ENCODE results near the gene MAGOH. TPM values are rescaled to one million over a fixed set of nuclear protein-coding genes. Genes with fewer than 3 reads are reported as not detected.

The MAGOH gene
- total and polyA plus RNA-seq, 2 of the 13 experiments (the other 11 are each of a cell fraction or from before 2014, with no cell fraction given), result 24.1 to 87.0 TPM

GRCh38 chr1:53275566-53275965, 37.2 kb upstream of the MAGOH start (continued):
- no peak for TF ChIP-seq ZNF496 (CRISPR knock-in tag; IDR thresholded peaks at IDR 0.05; ENCODE audit: insufficient replicate concordance)

- intact Hi-C loops (cut with micrococcal nuclease; ENCODE audit: unreplicated experiment) (no loop called here), in situ Hi-C loops (cut with HindIII; ENCODE audit: extremely low pct_ligation_motif_present, low pct_unique_long_range_greater_than_20kb) (loop anchor here (5.0 kb wide), 1 partner anchor 118 kb away; no protein-coding TSS in a partner anchor)
- Histone ChIP-seq H3K36me3 (replicated peaks in 1 of 2; ENCODE audit: control insufficient read depth in 1 of 2, insufficient read depth in 2 of 2, low read length in 2 of 2) (peaks cover 6 to 20% of the 10 kb centered on the region in 2 experiments), H4K20me1 (ENCODE audit: insufficient read depth, low read length) (no peaks in the 10 kb centered on the region), H2AFZ (ENCODE audit: low read length) (no peak overlapping the region), H3K27me3 (ENCODE audit: control insufficient read depth in 1 of 2, insufficient read depth in 2 of 2, low read length in 2 of 2) (no peaks in the 10 kb centered on the region), H3K4me2 (ENCODE audit: low read depth, low read length) (no peak overlapping the region), H3K4me1 (ENCODE audit: insufficient read depth, low read length) (no peaks in the 10 kb centered on the region), H3K79me2 (ENCODE audit: insufficient read depth, low read length) (no peaks in the 10 kb centered on the region), H3K27ac (ENCODE audit: extremely low read length, insufficient read depth, low read length) (no peak overlapping the region), H3K9ac (ENCODE audit: insufficient read depth, low read depth, low read length) (no peak overlapping the region), H3K4me3 (replicated peaks in 1 of 3; ENCODE audit: insufficient read depth in 1 of 3, low read depth in 2 of 3, low read length in 3 of 3) (no peak overlapping the region), H3K9me3 (ENCODE audit: low read length) (no peaks in the 10 kb centered on the region)
- no peak for DNase-seq (ENCODE audit: low spot score)
- no peak for ATAC-seq
- POLR2A ChIA-PET, result no interaction called here
- 99% methylated on average over 11 of the region's 13 CpGs for WGBS (ENCODE audit: low lambda C conversion rate)
- TF ChIP-seq ZBTB43 (CRISPR knock-in tag; conservative IDR thresholded peaks at IDR 0.05), result no peak
- no peak for TF ChIP-seq ZNF224 (CRISPR knock-in tag; IDR thresholded peaks at IDR 0.05)
- TF ChIP-seq ZNF720 (CRISPR knock-in tag; IDR thresholded peaks at IDR 0.05), result no peak
- no peak for TF ChIP-seq NCOA2 (CRISPR knock-in tag; IDR thresholded peaks at IDR 0.05)
- BruUV-seq (replicated peaks), result no TSS peak
- CTCF ChIA-PET (ENCODE audit: low intra/inter-chr PET ratio, low total read pairs), result no interaction called here
- FAIRE-seq, result no peak
Observed at GRCh38 chr1:53274541-53275185, 36.3 kb upstream of the MAGOH start.

GRCh38 chr1:53274026-53274425, 35.7 kb upstream of the MAGOH start:
- Histone ChIP-seq H3K27me3 (ENCODE audit: control insufficient read depth in 1 of 2, insufficient read depth in 2 of 2, low read length in 2 of 2) (no peaks in the 10 kb centered on the region), H3K4me3 (replicated peaks in 1 of 3; ENCODE audit: insufficient read depth in 1 of 3, low read depth in 2 of 3, low read length in 3 of 3) (no peak overlapping the region), H3K9ac (ENCODE audit: insufficient read depth, low read depth, low read length) (no peak overlapping the region), H3K27ac (ENCODE audit: extremely low read length, insufficient read depth, low read length) (no peak overlapping the region), H2AFZ (ENCODE audit: low read length) (no peak overlapping the region), H3K9me3 (ENCODE audit: low read length) (no peaks in the 10 kb centered on the region), H4K20me1 (ENCODE audit: insufficient read depth, low read length) (no peaks in the 10 kb centered on the region), H3K4me2 (ENCODE audit: low read depth, low read length) (no peak overlapping the region), H3K79me2 (ENCODE audit: insufficient read depth, low read length) (no peaks in the 10 kb centered on the region), H3K36me3 (replicated peaks in 1 of 2; ENCODE audit: control insufficient read depth in 1 of 2, insufficient read depth in 2 of 2, low read length in 2 of 2) (peaks cover 6 to 20% of the 10 kb centered on the region in 2 experiments), H3K4me1 (ENCODE audit: insufficient read depth, low read length) (no peaks in the 10 kb centered on the region)
- DNase-seq (ENCODE audit: low spot score) (no peak), ATAC-seq (no peak), FAIRE-seq (no peak)
- POLR2A ChIA-PET, result no interaction called here
- CTCF ChIA-PET (ENCODE audit: low intra/inter-chr PET ratio, low total read pairs), result no interaction called here
- intact Hi-C loops (cut with micrococcal nuclease; ENCODE audit: unreplicated experiment), result no loop called here
- no TSS peak for BruUV-seq (replicated peaks)
- 95% methylated on average over 3 of the region's 4 CpGs for WGBS (ENCODE audit: low lambda C conversion rate)
- in situ Hi-C loops (cut with HindIII; ENCODE audit: extremely low pct_ligation_motif_present, low pct_unique_long_range_greater_than_20kb), result no loop called here
- no peak for TF ChIP-seq BATF2 (CRISPR knock-in tag; IDR thresholded peaks at IDR 0.05)
- TF ChIP-seq, protein P1, sequence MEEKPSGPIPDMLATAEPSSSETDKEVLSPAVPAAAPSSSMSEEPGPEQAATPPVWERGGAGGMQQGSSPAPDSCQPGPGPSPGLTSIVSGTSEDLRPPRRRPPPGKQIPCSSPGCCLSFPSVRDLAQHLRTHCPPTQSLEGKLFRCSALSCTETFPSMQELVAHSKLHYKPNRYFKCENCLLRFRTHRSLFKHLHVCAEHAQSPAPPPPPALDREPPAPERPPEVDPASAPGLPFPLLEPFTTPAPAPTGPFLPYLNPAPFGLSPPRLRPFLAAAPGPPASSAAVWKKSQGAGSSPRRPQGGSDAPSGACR (CRISPR knock-in tag; IDR thresholded peaks at IDR 0.05), result no peak
- TF ChIP-seq, protein P2, sequence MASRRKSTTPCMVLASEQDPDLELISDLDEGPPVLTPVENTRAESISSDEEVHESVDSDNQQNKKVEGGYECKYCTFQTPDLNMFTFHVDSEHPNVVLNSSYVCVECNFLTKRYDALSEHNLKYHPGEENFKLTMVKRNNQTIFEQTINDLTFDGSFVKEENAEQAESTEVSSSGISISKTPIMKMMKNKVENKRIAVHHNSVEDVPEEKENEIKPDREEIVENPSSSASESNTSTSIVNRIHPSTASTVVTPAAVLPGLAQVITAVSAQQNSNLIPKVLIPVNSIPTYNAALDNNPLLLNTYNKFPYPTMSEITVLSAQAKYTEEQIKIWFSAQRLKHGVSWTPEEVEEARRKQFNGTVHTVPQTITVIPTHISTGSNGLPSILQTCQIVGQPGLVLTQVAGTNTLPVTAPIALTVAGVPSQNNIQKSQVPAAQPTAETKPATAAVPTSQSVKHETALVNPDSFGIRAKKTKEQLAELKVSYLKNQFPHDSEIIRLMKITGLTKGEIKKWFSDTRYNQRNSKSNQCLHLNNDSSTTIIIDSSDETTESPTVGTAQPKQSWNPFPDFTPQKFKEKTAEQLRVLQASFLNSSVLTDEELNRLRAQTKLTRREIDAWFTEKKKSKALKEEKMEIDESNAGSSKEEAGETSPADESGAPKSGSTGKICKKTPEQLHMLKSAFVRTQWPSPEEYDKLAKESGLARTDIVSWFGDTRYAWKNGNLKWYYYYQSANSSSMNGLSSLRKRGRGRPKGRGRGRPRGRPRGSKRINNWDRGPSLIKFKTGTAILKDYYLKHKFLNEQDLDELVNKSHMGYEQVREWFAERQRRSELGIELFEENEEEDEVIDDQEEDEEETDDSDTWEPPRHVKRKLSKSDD (CRISPR knock-in tag; IDR thresholded peaks at IDR 0.05; ENCODE audit: low read depth), result no peak
- TF ChIP-seq HMGA1 (CRISPR knock-in tag; conservative IDR thresholded peaks at IDR 0.05), result no peak
- no peak for TF ChIP-seq MED8 (CRISPR knock-in tag; IDR thresholded peaks at IDR 0.05; ENCODE audit: insufficient replicate concordance)
- TF ChIP-seq KLF11 (CRISPR knock-in tag; IDR thresholded peaks at IDR 0.05), result no peak
- TF ChIP-seq PLRG1 (conservative IDR thresholded peaks at IDR 0.05), result no peak

Measured in HepG2 (cell line).